Lung (tissue), 12 donors: ENCODE data around the gene SH3GLB1. TPM values are rescaled to one million over a fixed set of nuclear protein-coding genes. Genes with fewer than 3 reads are reported as not detected.

ENCODE experiments used
- ATAC-seq: fragments of 200-7000 bp; cut with Tn5 transposase; one replicate; pipeline ENCODE4 v1.9.1; 2020; ENCODE audit warnings: moderate number of reproducible peaks; ENCODE audit not compliant: insufficient read depth, low FRiP score
- DNase-seq, 3 donors: peaks; one replicate each; pipeline ENCODE4 v3.0.0-alpha.2; 2013 to 2017
- H3K27ac ChIP-seq, 2 donors: one replicate each; pipeline ENCODE4 v1.5.1; 2013; ENCODE audit warnings: mild to moderate bottlenecking in 2 of 2, moderate library complexity in 2 of 2, control low read depth in 1 of 2, inconsistent platforms in 1 of 2, low read depth in 1 of 2, low read length in 1 of 2
- H3K27me3 ChIP-seq, 3 donors: one replicate each; pipeline ENCODE4 v1.5.1; 2013; ENCODE audit warnings: low read length in 2 of 3; ENCODE audit not compliant: control insufficient read depth in 3 of 3, insufficient read depth in 3 of 3
- H3K36me3 ChIP-seq, 4 donors: one replicate each; pipeline ENCODE4 v1.5.1; 2013; ENCODE audit warnings: low read length in 4 of 4, mild to moderate bottlenecking in 1 of 4, moderate library complexity in 1 of 4; ENCODE audit not compliant: control insufficient read depth in 4 of 4, insufficient read depth in 4 of 4
- H3K4me1 ChIP-seq, 5 donors: one replicate each; pipeline ENCODE4 v1.5.1; 2013; ENCODE audit warnings: low read length in 5 of 5, mild to moderate bottlenecking in 2 of 5, moderate library complexity in 1 of 5; ENCODE audit not compliant: control insufficient read depth in 5 of 5, insufficient read depth in 5 of 5
- H3K4me3 ChIP-seq: one replicate; pipeline ENCODE4 v1.5.1; 2013; ENCODE audit warnings: mild to moderate bottlenecking, control low read depth, moderate library complexity
- H3K9ac ChIP-seq, 2 donors: one replicate each; pipeline ENCODE4 v1.5.1; 2013; ENCODE audit warnings: low read length in 2 of 2, control low read depth in 1 of 2; ENCODE audit not compliant: insufficient read depth in 1 of 2
- H3K9me3 ChIP-seq, 4 donors: one replicate each; pipeline ENCODE4 v1.5.1; 2013; ENCODE audit warnings: low read length in 3 of 4, mild to moderate bottlenecking in 1 of 4, moderate library complexity in 1 of 4; ENCODE audit not compliant: control insufficient read depth in 4 of 4, insufficient read depth in 3 of 4
- CTCF ChIP-seq: IDR thresholded peaks from 2 replicates; pipeline ENCODE4 v1.5.1; 2012; ENCODE audit warnings: mild to moderate bottlenecking; ENCODE audit errors: control extremely low read depth, extremely low read depth
- WGBS, 2 donors: extraction: QIAGEN DNeasy Blood & Tissue Kit; methylation state at CpG; one replicate each; pipeline ENCODE4 v1.1.7; 2013; 5-methylcytosine and 5-hydroxymethylcytosine counted together
- polyA plus RNA-seq, 2 donors: library from polyadenylated mRNA; stranded (reverse); fragments of 200-250 nt; gene quantifications; one replicate each; pipeline ENCODE4 v1.2.1, GENCODE V29; 2013
- total RNA-seq, 2 donors: library from RNA; depleted of rRNA in 1 of 2; stranded (reverse); fragments of >200 nt in 1 of 2; gene quantifications; one replicate each; pipeline ENCODE4 v1.2.1, GENCODE V29; 2014 to 2021
- donor health status: control.
- donor health status: control.
- donor health status: Bipolar disorder and iron deficiency.
- donor health status: healthy.
- donor health status: DM: yes; HTN: yes; CAD: no.

The SH3GLB1 gene
- total and polyA plus RNA-seq, 4 donors, result 26.9 to 81.0 (median 69.5) TPM

GRCh38 chr1:86747304-86747703, 42.9 kb downstream of the SH3GLB1 start:
- Histone ChIP-seq H3K27ac (no peak overlapping the region), H3K27me3 (no peaks in the 10 kb centered on the region), H3K36me3 (peaks cover 7 to 27% (median 17%) of the 10 kb centered on the region in 4 donors), H3K4me3 (no peak overlapping the region), H3K4me1 (peaks cover 0 to 6% (median 2%) of the 10 kb centered on the region in 5 donors), H3K9me3 (no peaks in the 10 kb centered on the region), H3K9ac (no peak overlapping the region)
- DNase-seq (no peak), ATAC-seq (no peak)
- WGBS, 2 donors, result 60 to 73% methylated on average over 1 of the region's 1 CpG
- TF ChIP-seq CTCF, result no peak

- no peak for ATAC-seq
Measured at GRCh38 chr1:86748622-86749373, 44.4 kb downstream of the SH3GLB1 start.

GRCh38 chr1:86750076-86750475, 45.7 kb downstream of the SH3GLB1 start:
- ATAC-seq, result no peak
- H3K27me3 ChIP-seq, result no peaks in the 10 kb centered on the region
- no peak overlapping the region for H3K9ac ChIP-seq
- H3K9me3 ChIP-seq, result no peaks in the 10 kb centered on the region
- peaks cover 0 to 6% (median 2%) of the 10 kb centered on the region in 5 donors for H3K4me1 ChIP-seq
- TF ChIP-seq CTCF, result no peak
- H3K4me3 ChIP-seq, result no peak overlapping the region
- H3K27ac ChIP-seq, result no peak overlapping the region
- WGBS, 2 donors, result 73 to 74% methylated on average over 1 of the region's 1 CpG
- H3K36me3 ChIP-seq, result peaks cover 3 to 13% (median 4%) of the 10 kb centered on the region in 4 donors
- no peak for DNase-seq

More at GRCh38 chr1:86748622-86749373, 44.4 kb downstream of the SH3GLB1 start:
- no peak for DNase-seq
- WGBS, 2 donors, result 87 to 96% methylated on average over 4 of the region's 4 CpGs
- no peaks in the 10 kb centered on the region for H3K27me3 ChIP-seq
- H3K4me1 ChIP-seq, result peaks cover 0 to 6% (median 2%) of the 10 kb centered on the region in 5 donors
- H3K4me3 ChIP-seq, result no peak overlapping the region
- no peak overlapping the region for H3K9ac ChIP-seq
- H3K27ac ChIP-seq, result no peak overlapping the region
- peaks cover 4 to 23% (median 11%) of the 10 kb centered on the region in 4 donors for H3K36me3 ChIP-seq
- TF ChIP-seq CTCF, result no peak
- H3K9me3 ChIP-seq, result no peaks in the 10 kb centered on the region
